NT2/D1 (cell line): ENCODE results near the gene GARNL3.

ENCODE experiments used
- DNase-seq: peaks from one replicate; pipeline ENCODE4 v3.0.0-alpha.2; 2011; ENCODE audit warnings: low read depth, low spot score
- H3K27me3 ChIP-seq: 2 replicates; pipeline ENCODE4 v1.6.0; 2011; ENCODE audit warnings: mild to moderate bottlenecking; ENCODE audit not compliant: insufficient read length, insufficient read depth
- H3K36me3 ChIP-seq: 2 replicates; pipeline ENCODE4 v1.6.1; 2011; ENCODE audit warnings: mild to moderate bottlenecking, low read length, mixed read lengths; ENCODE audit not compliant: insufficient read depth, insufficient read length
- H3K4me1 ChIP-seq: 2 replicates; pipeline ENCODE4 v1.5.1; 2011; ENCODE audit not compliant: insufficient read depth, insufficient read length
- H3K4me3 ChIP-seq: 2 replicates; pipeline ENCODE4 v1.5.1; 2011; ENCODE audit warnings: low read depth; ENCODE audit not compliant: insufficient read length
- H3K9ac ChIP-seq: 2 replicates; pipeline ENCODE4 v1.6.0; 2011; ENCODE audit warnings: low read depth; ENCODE audit not compliant: insufficient read length
- H3K9me3 ChIP-seq: 2 replicates; pipeline ENCODE4 v1.5.1; 2011; ENCODE audit warnings: mild to moderate bottlenecking, low read length; ENCODE audit not compliant: insufficient read depth
- SUZ12 ChIP-seq: IDR thresholded peaks from 2 replicates; pipeline ENCODE4 v1.6.1; 2011; ENCODE audit not compliant: insufficient read length, insufficient read depth; ENCODE audit errors: extremely low read depth
- YY1 ChIP-seq: IDR thresholded peaks from 2 replicates; pipeline ENCODE4 v1.6.1; 2011; ENCODE audit not compliant: insufficient read length, insufficient read depth
- ZNF274 ChIP-seq: IDR thresholded peaks from 2 replicates; pipeline ENCODE4 v1.6.1; 2011; ENCODE audit warnings: mild to moderate bottlenecking, low read depth, low read length

Gene GARNL3

DNA sequence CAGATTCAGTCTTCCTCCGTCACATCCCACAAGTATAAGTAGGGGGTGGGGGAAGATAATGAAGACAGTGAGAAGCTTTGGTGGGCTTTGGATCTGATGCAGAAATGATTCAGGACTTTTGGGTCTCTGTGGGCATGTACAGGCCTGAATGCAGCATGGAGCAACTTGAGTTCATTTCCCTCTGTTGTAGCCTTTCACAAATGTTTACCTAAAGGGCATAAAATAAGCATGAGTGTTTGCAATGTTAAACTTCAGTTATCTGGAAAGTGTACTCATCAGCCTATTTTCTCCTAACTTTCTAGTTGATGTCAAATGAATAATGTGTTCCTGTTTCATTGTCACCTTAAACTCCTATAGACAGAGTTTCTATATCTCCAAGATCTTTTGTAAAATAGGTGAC is 39.3 kb downstream of the GARNL3 start:
- H3K9ac ChIP-seq = no peak overlapping the region
- no peak for TF ChIP-seq SUZ12
- no peak for TF ChIP-seq YY1
- no peak for TF ChIP-seq ZNF274
- no peaks in the 10 kb centered on the region for H3K4me1 ChIP-seq
- H3K9me3 ChIP-seq = no peaks in the 10 kb centered on the region
- no peaks in the 10 kb centered on the region for H3K27me3 ChIP-seq
- H3K4me3 ChIP-seq = no peak overlapping the region
- H3K36me3 ChIP-seq = no peaks in the 10 kb centered on the region
- no peak for DNase-seq

DNA sequence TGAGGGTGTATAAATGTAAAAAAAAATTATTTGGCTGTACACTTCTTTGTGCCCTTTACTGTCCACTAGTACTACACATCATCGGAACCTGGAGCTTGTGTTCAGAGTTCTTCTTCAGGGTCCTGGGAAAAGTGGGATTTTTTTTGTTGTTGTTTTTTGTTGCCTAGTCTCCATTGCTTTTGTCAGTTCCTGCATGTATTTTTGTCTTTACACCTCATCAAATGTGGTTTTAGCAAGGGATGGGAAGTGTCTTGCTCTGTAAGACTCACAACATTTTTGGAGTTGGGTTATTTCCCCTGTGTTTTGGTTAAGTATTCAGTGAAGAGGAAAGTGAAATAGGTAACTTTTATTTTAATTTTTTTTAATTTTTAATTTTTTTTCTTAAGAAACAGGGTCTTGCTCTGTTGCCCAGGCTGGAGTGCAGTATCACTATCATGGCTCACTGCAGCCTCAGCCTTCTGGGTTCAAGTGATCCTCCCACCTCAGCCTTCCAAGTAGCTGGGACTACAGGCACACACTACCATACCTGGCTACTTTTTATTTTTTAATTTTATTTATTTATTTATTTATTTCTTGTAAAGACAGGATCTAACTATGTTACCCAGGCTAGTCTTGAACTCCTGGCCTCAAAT is 40.7 kb downstream of the GARNL3 start:
- Histone ChIP-seq H3K36me3 (no peaks in the 10 kb centered on the region), H3K4me3 (no peak overlapping the region), H3K27me3 (no peaks in the 10 kb centered on the region), H3K9me3 (no peaks in the 10 kb centered on the region), H3K4me1 (no peaks in the 10 kb centered on the region), H3K9ac (no peak overlapping the region)
- TF ChIP-seq ZNF274 = no peak
- no peak for TF ChIP-seq YY1
- no peak for TF ChIP-seq SUZ12
- no peak for DNase-seq

DNA sequence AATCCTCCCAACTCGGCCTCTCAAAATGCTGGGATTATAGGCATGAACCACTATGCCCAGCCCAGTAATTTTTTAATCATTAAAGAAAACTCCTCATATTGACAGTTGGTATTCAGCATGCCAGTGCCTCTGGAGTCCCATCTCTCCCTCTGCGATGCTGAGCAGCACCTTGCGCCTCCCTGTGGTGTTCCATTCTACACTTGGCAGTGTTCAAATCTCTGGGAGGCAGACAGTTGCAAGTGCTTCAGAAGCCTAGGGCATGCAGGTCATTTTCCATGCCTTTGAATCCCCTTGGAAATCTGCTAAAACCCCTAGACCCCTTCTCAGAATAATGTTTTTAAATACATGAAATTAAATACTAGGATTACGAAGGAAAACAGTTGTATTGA is 41.3 kb downstream of the GARNL3 start:
- no peaks in the 10 kb centered on the region for H3K4me1 ChIP-seq
- DNase-seq = no peak
- H3K36me3 ChIP-seq = no peaks in the 10 kb centered on the region
- no peak overlapping the region for H3K9ac ChIP-seq
- TF ChIP-seq YY1 (no peak), SUZ12 (no peak), ZNF274 (no peak)
- H3K9me3 ChIP-seq = no peaks in the 10 kb centered on the region
- H3K4me3 ChIP-seq = no peak overlapping the region
- H3K27me3 ChIP-seq = no peaks in the 10 kb centered on the region

DNA sequence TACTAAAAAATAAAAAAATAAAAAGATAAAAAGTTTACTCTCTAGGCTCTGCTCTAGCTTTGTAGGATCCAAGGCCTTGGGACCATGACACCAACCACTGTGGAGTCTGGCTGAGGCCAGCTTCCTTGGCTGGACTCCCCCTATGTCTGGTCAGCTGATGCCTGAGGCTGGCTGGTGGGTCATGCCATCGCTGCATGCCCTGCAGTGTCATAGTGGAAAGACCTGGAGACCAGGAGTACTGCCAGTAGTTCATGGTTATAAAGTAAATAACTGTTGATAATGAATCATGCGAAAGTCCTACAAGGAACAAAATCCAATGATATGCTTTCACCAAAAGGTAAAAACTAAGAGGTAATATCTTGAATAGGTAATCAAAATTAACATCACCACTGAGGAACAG is 43.2 kb downstream of the GARNL3 start:
- TF ChIP-seq YY1 = no peak
- no peak for TF ChIP-seq ZNF274
- no peak for TF ChIP-seq SUZ12
- DNase-seq = no peak
- no peaks in the 10 kb centered on the region for H3K27me3 ChIP-seq
- H3K36me3 ChIP-seq = no peaks in the 10 kb centered on the region
- H3K9ac ChIP-seq = no peak overlapping the region
- no peaks in the 10 kb centered on the region for H3K4me1 ChIP-seq
- no peak overlapping the region for H3K4me3 ChIP-seq
- no peaks in the 10 kb centered on the region for H3K9me3 ChIP-seq

DNA sequence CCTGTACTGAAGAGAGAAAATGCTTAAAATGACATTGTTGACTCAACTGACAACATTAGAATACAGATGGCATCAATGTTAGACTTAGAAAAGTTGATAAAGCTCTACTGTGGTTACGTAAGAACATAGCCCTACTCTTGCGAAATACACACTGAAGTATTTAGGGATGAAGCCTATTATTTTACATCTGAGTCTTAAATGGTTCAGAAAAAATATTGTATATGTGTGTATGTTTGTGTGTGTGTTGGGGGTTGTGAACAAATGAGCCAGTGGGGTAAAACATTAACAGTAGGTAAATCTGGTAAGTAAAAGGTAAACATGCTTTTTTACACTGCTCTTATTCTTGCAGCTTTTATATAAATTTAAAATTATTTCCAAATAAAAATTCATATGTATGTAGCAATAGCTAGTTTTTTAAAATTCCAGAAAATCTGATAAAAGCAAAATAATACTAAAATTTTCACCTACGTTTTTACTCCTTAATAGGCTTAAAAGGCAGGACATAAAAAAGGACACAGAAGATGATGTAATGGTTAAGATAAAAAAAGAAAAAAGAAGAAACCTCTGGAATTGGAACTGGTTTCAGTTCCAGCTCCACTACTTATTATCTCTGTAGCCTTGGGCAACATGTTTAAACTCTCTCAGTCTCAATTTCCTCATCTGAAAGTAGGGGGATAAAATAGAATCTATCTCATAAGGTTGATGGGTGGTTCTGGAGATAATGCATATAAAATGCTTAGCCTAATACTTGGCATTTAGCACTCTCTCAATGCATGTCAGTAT is 44.3 kb downstream of the GARNL3 start:
- Histone ChIP-seq H3K4me1 (no peaks in the 10 kb centered on the region), H3K9ac (no peak overlapping the region), H3K36me3 (peaks cover 2% of the 10 kb centered on the region), H3K4me3 (no peak overlapping the region), H3K9me3 (no peaks in the 10 kb centered on the region), H3K27me3 (no peaks in the 10 kb centered on the region)
- TF ChIP-seq SUZ12 = no peak
- no peak for TF ChIP-seq YY1
- no peak for TF ChIP-seq ZNF274
- no peak for DNase-seq

DNA sequence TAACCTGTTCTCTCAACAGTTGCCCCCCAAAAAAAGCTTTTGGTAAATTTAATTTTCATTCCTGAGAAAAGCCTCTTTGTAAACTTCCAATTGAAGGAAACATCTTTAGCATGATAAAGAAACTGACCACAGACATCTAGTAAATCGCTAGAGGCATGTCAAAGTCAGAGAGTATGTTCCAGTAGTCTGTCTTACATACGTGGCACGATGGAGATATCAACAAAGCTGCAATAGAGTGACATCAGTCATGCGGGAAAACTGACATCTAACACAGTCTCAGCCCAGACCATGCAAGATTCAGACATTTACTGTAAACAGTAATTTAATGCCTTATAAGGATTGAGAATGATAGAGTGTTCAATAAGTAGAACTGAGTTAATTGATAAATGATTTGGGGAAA is 45.1 kb downstream of the GARNL3 start:
- no peak for DNase-seq
- Histone ChIP-seq H3K9ac (no peak overlapping the region), H3K27me3 (no peaks in the 10 kb centered on the region), H3K9me3 (no peaks in the 10 kb centered on the region), H3K4me3 (no peak overlapping the region), H3K4me1 (no peaks in the 10 kb centered on the region), H3K36me3 (peaks cover 6% of the 10 kb centered on the region)
- no peak for TF ChIP-seq SUZ12
- TF ChIP-seq ZNF274 = no peak
- no peak for TF ChIP-seq YY1

DNA sequence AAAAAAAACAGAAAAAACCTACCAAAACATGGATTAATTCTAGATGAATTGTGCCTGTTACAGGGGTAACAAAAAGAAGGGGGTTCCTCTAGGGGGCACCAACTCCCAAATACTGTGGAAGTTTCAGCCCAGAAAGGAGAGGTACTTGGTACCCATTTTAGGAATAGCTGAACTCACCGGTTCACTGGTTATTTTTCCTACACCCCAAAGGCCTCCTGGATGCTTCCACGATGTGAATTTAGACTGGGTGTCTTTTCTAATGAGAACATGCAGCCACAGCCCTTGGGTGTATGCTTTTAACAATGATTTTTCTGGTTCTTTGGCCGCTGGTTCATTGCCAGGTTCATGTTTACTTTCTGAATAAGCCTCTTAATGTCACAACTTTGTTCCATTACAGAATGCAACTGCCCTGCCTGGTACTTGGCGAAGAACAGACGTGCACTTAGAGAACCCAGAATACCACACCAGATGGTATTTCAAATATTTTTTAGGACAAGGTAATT is 46.7 kb downstream of the GARNL3 start:
- no peaks in the 10 kb centered on the region for H3K9me3 ChIP-seq
- no peaks in the 10 kb centered on the region for H3K4me1 ChIP-seq
- peaks cover 14% of the 10 kb centered on the region for H3K36me3 ChIP-seq
- TF ChIP-seq YY1 = no peak
- TF ChIP-seq ZNF274 = no peak
- TF ChIP-seq SUZ12 = no peak
- no peaks in the 10 kb centered on the region for H3K27me3 ChIP-seq
- H3K9ac ChIP-seq = no peak overlapping the region
- DNase-seq = no peak
- no peak overlapping the region for H3K4me3 ChIP-seq
